Spleen (tissue), 11 donors: Measurements from ENCODE around the gene RBFA. TPM values are rescaled to one million over a fixed set of nuclear protein-coding genes. Genes with fewer than 3 reads are reported as not detected.

Experiments
- DNase-seq: peaks from one replicate; pipeline ENCODE4 v3.0.0-alpha.2; 2020
- H3K27ac ChIP-seq, 8 donors: fragments of 200-600 bp; sonication (generic) in 7 of 8; 1 replicate in 4 of 8; 2 replicates in 4 of 8; pipeline versions ENCODE4 v1.5.0 to v1.8.0; 2016 to 2021; ENCODE audit warnings: inconsistent platforms in 4 of 8, mild to moderate bottlenecking in 4 of 8, moderate library complexity in 1 of 8
- H3K27me3 ChIP-seq, 7 donors: fragments of 200-600 bp; sonication (generic) in 6 of 7; replicated peaks in 1 of 7; 1 replicate in 4 of 7; 2 replicates in 3 of 7; pipeline versions ENCODE4 v1.5.0 to v1.8.0; 2016 to 2021; ENCODE audit warnings: inconsistent platforms in 3 of 7, mild to moderate bottlenecking in 1 of 7
- H3K36me3 ChIP-seq, 6 donors: fragments of 200-600 bp; sonication (generic) in 5 of 6; 1 replicate in 4 of 6; 2 replicates in 2 of 6; pipeline versions ENCODE4 v1.5.0 to v1.8.0; 2016 to 2021; ENCODE audit warnings: inconsistent platforms in 2 of 6
- H3K4me1 ChIP-seq, 6 donors: fragments of 200-600 bp; sonication (generic) in 5 of 6; 1 replicate in 3 of 6; 2 replicates in 3 of 6; pipeline versions ENCODE4 v1.5.0 to v1.8.0; 2016 to 2021; ENCODE audit warnings: inconsistent platforms in 3 of 6
- H3K4me3 ChIP-seq, 8 donors: fragments of 200-600 bp; sonication (generic) in 7 of 8; 1 replicate in 4 of 8; 2 replicates in 4 of 8; pipeline versions ENCODE4 v1.5.0 to v1.8.0; 2016 to 2021; ENCODE audit warnings: inconsistent platforms in 4 of 8, mild to moderate bottlenecking in 4 of 8, moderate library complexity in 2 of 8
- H3K9me3 ChIP-seq, 8 donors: fragments of 200-600 bp; sonication (generic) in 7 of 8; 1 replicate in 4 of 8; 2 replicates in 4 of 8; pipeline versions ENCODE4 v1.5.0 to v1.8.0; 2016 to 2021; ENCODE audit warnings: inconsistent platforms in 4 of 8
- POLR2A ChIP-seq, 3 donors: fragments of 450-650 bp; IDR thresholded peaks; one replicate each; pipeline ENCODE4 v1.5.1; 2017; ENCODE audit warnings: antibody characterized with exemption in 3 of 3, mild to moderate bottlenecking in 1 of 3
- POLR2AphosphoS5 ChIP-seq, 3 donors: sonication (generic); formaldehyde crosslinking; IDR thresholded peaks; one replicate each; pipeline ENCODE4 v1.5.1; 2017; ENCODE audit warnings: antibody characterized with exemption in 3 of 3
- WGBS, 5 donors: extraction: QIAGEN DNeasy Blood & Tissue Kit in 3 of 5; methylation state at CpG; one replicate each; pipeline versions ENCODE4 v1.1.5 to v1.1.7; 2013 to 2018; 5-methylcytosine and 5-hydroxymethylcytosine counted together
- intact Hi-C: fragments of 100-400 bp; cut with DNase I; formaldehyde crosslinking; loops from one replicate; pipeline ENCODE4 v1.15.0; 2023; ENCODE audit warnings: low total_unique reads
- polyA plus RNA-seq, 3 donors: library from polyadenylated mRNA; stranded (reverse); fragments of 200-250 nt; gene quantifications; one replicate each; pipeline ENCODE4 v1.2.1, GENCODE V29; 2013
- total RNA-seq, 7 donors: library from RNA; depleted of rRNA in 3 of 7; stranded (reverse); fragments of >200 nt in 3 of 7; fragmentation: NEBNext Ultra II Directional in 4 of 7; extraction: Animal tissue kit (Norgen Biotek cat#: 25700) in 4 of 7; gene quantifications; one replicate each; pipeline versions ENCODE4 v1.1.0 to v1.2.1, GENCODE V29; 2016 to 2021
- TF ChIP-seq, protein P1 (sequence below), 11 experiments: fragments of 200-600 bp in 7 of 11; fragments of 450-650 bp in 4 of 11; sonication (generic) in 4 of 11; IDR thresholded peaks in 8 of 11; conservative IDR thresholded peaks in 3 of 11; 1 replicate in 7 of 11; 2 replicates in 4 of 11; pipeline versions ENCODE4 v1.4.0 to v1.8.0; 2016 to 2021; ENCODE audit warnings: antibody characterized with exemption in 11 of 11, inconsistent platforms in 4 of 11, mild to moderate bottlenecking in 1 of 11
- donor health status: healthy with polysubstance abuse.
- donor health status: DM: no; HTN: no; CAD: no; lungs with moderate emphysema.
- donor health status: DM: no; HTN: no; CAD: no.
- donor health status: Bipolar disorder and iron deficiency.
- donor health status: healthy.
- donor health status: DM: no; HTN: no; CAD: no.
- donor health status: DM: yes; HTN: yes; CAD: no.

RBFA gene
- total and polyA plus RNA-seq, 10 donors = 16.4 to 31.1 (median 19.7) TPM

DNA sequence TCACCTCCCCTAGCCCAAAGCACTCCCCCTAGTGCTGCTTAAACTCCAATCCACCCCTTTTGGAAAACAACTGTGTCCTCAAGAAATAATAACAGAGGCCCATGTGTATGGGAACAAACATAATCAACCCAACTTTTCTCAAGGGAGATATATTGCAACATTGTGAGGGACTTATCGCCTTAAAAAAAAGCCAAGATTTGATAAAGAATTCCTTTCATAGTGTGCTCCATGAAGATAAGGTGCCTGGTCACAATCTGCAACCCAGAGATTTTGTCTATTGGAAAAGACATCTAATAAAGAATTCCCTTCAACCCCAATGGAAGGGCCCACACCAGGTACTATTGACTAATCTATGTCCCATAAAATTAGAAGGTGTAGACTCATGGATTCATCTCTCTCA lies 4.5 kb upstream of the RBFA start:
- Histone ChIP-seq H3K36me3 (peaks cover 0 to 24% (median 0%) of the 10 kb centered on the region in 6 donors), H3K4me3 (no peak overlapping the region), H3K4me1 (peaks cover 0 to 13% (median 4%) of the 10 kb centered on the region in 6 donors), H3K27ac (no peak overlapping the region), H3K9me3 (peaks cover 4 to 63% (median 53%) of the 10 kb centered on the region in 8 donors), H3K27me3 (no peaks in the 10 kb centered on the region)
- no peak for DNase-seq
- intact Hi-C loops = loop anchor here (5.0 kb wide), 1 partner anchor 37 kb away; no protein-coding TSS in a partner anchor
- WGBS, 5 donors = 90 to 100% (median 100%) methylated on average over 1 of the region's 1 CpG
- TF ChIP-seq POLR2AphosphoS5 (IDR thresholded peaks at IDR 0.05) (no peak), POLR2A (IDR thresholded peaks at IDR 0.05) (no peak)
- TF ChIP-seq, protein P1, sequence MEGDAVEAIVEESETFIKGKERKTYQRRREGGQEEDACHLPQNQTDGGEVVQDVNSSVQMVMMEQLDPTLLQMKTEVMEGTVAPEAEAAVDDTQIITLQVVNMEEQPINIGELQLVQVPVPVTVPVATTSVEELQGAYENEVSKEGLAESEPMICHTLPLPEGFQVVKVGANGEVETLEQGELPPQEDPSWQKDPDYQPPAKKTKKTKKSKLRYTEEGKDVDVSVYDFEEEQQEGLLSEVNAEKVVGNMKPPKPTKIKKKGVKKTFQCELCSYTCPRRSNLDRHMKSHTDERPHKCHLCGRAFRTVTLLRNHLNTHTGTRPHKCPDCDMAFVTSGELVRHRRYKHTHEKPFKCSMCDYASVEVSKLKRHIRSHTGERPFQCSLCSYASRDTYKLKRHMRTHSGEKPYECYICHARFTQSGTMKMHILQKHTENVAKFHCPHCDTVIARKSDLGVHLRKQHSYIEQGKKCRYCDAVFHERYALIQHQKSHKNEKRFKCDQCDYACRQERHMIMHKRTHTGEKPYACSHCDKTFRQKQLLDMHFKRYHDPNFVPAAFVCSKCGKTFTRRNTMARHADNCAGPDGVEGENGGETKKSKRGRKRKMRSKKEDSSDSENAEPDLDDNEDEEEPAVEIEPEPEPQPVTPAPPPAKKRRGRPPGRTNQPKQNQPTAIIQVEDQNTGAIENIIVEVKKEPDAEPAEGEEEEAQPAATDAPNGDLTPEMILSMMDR (IDR thresholded peaks at IDR 0.05 in 8 of 11, conservative IDR thresholded peaks at IDR 0.05 in 3 of 11) = no peak

DNA sequence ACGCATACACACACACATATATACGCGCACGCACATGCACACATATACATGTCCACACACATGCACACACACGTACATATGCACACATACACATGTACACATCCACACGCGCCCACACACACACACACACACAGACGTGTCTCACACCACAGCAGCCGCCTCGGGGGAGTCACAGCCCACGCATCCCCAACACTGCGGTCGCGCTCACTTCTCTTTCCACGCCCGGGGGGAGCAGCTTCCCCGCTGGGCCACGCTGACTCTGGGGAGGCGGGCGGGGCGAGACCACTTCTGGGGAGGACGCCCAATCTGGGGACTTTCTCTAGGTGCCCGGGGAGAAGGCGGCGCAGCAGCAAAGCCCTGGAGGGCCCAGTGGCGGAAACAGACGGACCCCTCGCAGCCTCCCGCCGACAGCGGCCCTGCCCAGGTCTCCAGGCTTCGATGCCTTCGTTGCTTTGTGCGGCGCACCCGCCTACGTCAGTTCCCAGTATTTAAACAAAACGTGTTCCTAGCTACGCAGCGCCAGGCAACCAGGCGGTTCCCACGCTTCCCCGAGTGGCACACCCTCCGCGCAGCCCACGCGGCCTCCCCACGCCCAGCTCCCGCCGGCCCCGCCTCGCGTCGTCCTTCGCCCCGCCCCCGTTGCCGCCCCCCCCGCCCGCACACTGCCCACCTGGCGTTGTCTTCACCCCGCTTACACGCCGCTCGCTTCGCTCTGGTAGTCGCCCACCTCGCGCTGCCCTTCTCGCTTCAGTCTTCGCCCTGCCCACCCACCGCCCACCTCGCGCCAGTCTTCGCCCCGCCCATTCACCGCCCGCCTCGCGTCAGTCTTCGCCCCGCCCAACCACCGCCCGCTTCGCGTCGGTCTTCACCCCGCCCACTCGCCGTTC lies 810 bp upstream of the RBFA start:
- DNase-seq = no peak
- TF ChIP-seq, protein P1 (IDR thresholded peaks at IDR 0.05 in 8 of 11, conservative IDR thresholded peaks at IDR 0.05 in 3 of 11) = peak in 2 of 11 experiments; percentile 9 to 16
- TF ChIP-seq POLR2AphosphoS5 (IDR thresholded peaks at IDR 0.05) (peak; percentile 73 to 81 (median 77)), POLR2A (IDR thresholded peaks at IDR 0.05) (no peak)
- peaks cover 0 to 16% (median 11%) of the 10 kb centered on the region in 6 donors for H3K36me3 ChIP-seq
- H3K4me1 ChIP-seq = peaks cover 0 to 24% (median 18%) of the 10 kb centered on the region in 6 donors
- intact Hi-C loops = loop anchor here (5.0 kb wide), 1 partner anchor 41 kb away; no protein-coding TSS in a partner anchor
- peaks cover 0 to 29% (median 21%) of the 10 kb centered on the region in 8 donors for H3K9me3 ChIP-seq
- H3K27me3 ChIP-seq = no peaks in the 10 kb centered on the region
- peak overlapping the region; percentile 44 to 92 (median 75) for H3K4me3 ChIP-seq
- H3K27ac ChIP-seq = peak overlapping the region; percentile 64 to 94 (median 87)
- 2 to 11% (median 6%) methylated on average over 47 to 90 of the region's 90 CpGs for WGBS, 5 donors

DNA sequence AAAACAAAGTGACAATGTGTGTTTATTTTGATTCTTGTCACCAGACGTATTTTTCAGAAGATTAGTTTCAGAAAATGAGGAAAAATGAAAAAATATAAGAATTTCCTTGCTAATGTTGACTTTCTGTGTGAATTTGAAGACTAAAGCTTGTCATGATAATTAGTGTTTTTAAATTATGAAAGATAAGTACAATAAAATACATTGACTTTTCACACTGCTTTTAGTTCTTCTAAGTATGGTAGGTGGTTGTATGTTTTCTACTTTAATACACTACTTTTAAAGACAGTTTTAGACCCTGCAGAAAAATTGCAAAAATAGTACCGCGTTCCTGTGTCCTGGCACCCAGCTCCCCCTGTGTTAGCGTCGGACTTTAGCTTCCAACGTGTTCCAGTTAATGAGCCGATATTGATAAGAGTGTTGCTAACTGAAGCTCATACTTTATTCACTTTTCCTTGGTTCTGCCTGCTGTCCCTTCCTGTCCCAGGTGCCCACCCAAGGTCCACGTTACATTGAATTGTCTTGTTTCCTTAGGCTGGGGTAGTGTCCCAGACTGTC lies 695 bp downstream of the RBFA start:
- H3K9me3 ChIP-seq = peaks cover 0 to 14% (median 6%) of the 10 kb centered on the region in 8 donors
- H3K27ac ChIP-seq = peak overlapping the region; percentile 64 to 94 (median 87)
- H3K36me3 ChIP-seq = peaks cover 0 to 31% (median 16%) of the 10 kb centered on the region in 6 donors
- H3K4me3 ChIP-seq = peak overlapping the region; percentile 72 to 92 (median 80)
- intact Hi-C loops = loop anchor here (5.0 kb wide), 1 partner anchor 43 kb away; no protein-coding TSS in a partner anchor
- peaks cover 0 to 24% (median 18%) of the 10 kb centered on the region in 6 donors for H3K4me1 ChIP-seq
- no peak for DNase-seq
- H3K27me3 ChIP-seq = no peaks in the 10 kb centered on the region
- WGBS, 5 donors = 15 to 26% (median 21%) methylated on average over 8 of the region's 8 CpGs
- no peak for TF ChIP-seq POLR2AphosphoS5 (IDR thresholded peaks at IDR 0.05)
- TF ChIP-seq POLR2A (IDR thresholded peaks at IDR 0.05) = no peak
- TF ChIP-seq, protein P1 (IDR thresholded peaks at IDR 0.05 in 8 of 11, conservative IDR thresholded peaks at IDR 0.05 in 3 of 11) = no peak
